PFSK-1 (cell line): ENCODE measurements around the gene TENM3.

Experiments
- POLR2AphosphoS5 ChIP-seq: IDR thresholded peaks from 2 replicates; pipeline ENCODE4 v1.6.1; 2012; ENCODE audit warnings: low read depth, mild to moderate bottlenecking, control low read depth, low read length, moderate library complexity
- TAF1 ChIP-seq: IDR thresholded peaks from 2 replicates; pipeline ENCODE4 v1.6.1; 2012; ENCODE audit warnings: low read length, control low read depth, borderline replicate concordance; ENCODE audit not compliant: insufficient read depth
- TF ChIP-seq, protein P1 (sequence below), 2 experiments: IDR thresholded peaks; 2 replicates each; pipeline versions ENCODE4 v1.6.1 to v1.8.0; 2011 to 2012; ENCODE audit warnings: low read depth in 2 of 2, low read length in 2 of 2, control low read depth in 1 of 2, inconsistent platforms in 1 of 2, mild to moderate bottlenecking in 1 of 2, moderate library complexity in 1 of 2; ENCODE audit not compliant: insufficient read depth in 1 of 2

GRCh38 chr4:182255441-182256190, 12.4 kb downstream of the TENM3 start:
- TF ChIP-seq POLR2AphosphoS5 (no peak), TAF1 (no peak)
- TF ChIP-seq, protein P1, sequence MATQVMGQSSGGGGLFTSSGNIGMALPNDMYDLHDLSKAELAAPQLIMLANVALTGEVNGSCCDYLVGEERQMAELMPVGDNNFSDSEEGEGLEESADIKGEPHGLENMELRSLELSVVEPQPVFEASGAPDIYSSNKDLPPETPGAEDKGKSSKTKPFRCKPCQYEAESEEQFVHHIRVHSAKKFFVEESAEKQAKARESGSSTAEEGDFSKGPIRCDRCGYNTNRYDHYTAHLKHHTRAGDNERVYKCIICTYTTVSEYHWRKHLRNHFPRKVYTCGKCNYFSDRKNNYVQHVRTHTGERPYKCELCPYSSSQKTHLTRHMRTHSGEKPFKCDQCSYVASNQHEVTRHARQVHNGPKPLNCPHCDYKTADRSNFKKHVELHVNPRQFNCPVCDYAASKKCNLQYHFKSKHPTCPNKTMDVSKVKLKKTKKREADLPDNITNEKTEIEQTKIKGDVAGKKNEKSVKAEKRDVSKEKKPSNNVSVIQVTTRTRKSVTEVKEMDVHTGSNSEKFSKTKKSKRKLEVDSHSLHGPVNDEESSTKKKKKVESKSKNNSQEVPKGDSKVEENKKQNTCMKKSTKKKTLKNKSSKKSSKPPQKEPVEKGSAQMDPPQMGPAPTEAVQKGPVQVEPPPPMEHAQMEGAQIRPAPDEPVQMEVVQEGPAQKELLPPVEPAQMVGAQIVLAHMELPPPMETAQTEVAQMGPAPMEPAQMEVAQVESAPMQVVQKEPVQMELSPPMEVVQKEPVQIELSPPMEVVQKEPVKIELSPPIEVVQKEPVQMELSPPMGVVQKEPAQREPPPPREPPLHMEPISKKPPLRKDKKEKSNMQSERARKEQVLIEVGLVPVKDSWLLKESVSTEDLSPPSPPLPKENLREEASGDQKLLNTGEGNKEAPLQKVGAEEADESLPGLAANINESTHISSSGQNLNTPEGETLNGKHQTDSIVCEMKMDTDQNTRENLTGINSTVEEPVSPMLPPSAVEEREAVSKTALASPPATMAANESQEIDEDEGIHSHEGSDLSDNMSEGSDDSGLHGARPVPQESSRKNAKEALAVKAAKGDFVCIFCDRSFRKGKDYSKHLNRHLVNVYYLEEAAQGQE (IDR thresholded peaks at IDR 0.05; ENCODE audit: insufficient read depth in 1 of 2, low read depth in 2 of 2, low read length in 2 of 2), result no peak
